PC-3 (cell line): ENCODE data around the gene TBCB. TPM values are rescaled to one million over a fixed set of nuclear protein-coding genes. Genes with fewer than 3 reads are reported as not detected.

Experiments
- ATAC-seq: fragments of 200-7000 bp; cut with Tn5 transposase; 2 replicates; pipeline ENCODE4 v1.9.1; 2020; ENCODE audit warnings: mild to moderate bottlenecking, moderate library complexity
- BruUV-seq: library from RNA; stranded (reverse); fragments of 400-500 nt; replicated peaks from 2 replicates; lab custom pipeline; 2021; lab: Mats Ljungman, UMichigan
- CTCF ChIA-PET: fragments of 300-600 bp; sonication (Branson Sonifier 250); formaldehyde crosslinking; loops from one replicate; lab custom pipeline; 2022; ENCODE audit warnings: antibody characterized with exemption; lab: Charles Lee
- POLR2A ChIA-PET: fragments of 300-600 bp; sonication (Branson Sonifier 250); formaldehyde crosslinking; loops from one replicate; lab custom pipeline; 2022; ENCODE audit warnings: antibody characterized with exemption; ENCODE audit not compliant: unreplicated experiment; lab: Charles Lee
- DNase-seq: peaks from one replicate; pipeline ENCODE4 v3.0.0-alpha.2; 2015
- H2AFZ ChIP-seq: fragments of 300-600 bp; sonication (generic); 2 replicates; pipeline ENCODE4 v1.6.0; 2016; ENCODE audit warnings: antibody characterized with exemption, low read length
- H3F3A ChIP-seq: fragments of 300-600 bp; sonication (generic); one replicate; pipeline ENCODE4 v1.6.0; 2017; ENCODE audit warnings: antibody characterized with exemption, low read length, control low read depth, mild to moderate bottlenecking; ENCODE audit not compliant: unreplicated experiment
- H3K27ac ChIP-seq: fragments of 300-600 bp; sonication (generic); 2 replicates; pipeline ENCODE4 v1.5.1; 2016; ENCODE audit warnings: mild to moderate bottlenecking, low read length
- H3K27me3 ChIP-seq: fragments of 300-600 bp; sonication (generic); 2 replicates; pipeline ENCODE4 v1.6.1; 2016; ENCODE audit warnings: low read length, mixed read lengths
- H3K36me3 ChIP-seq: fragments of 300-600 bp; sonication (generic); 2 replicates; pipeline ENCODE4 v1.6.1; 2016; ENCODE audit warnings: low read depth, mixed run types, low read length, mixed read lengths
- H3K4me1 ChIP-seq: fragments of 300-600 bp; sonication (generic); 2 replicates; pipeline ENCODE4 v1.5.1; 2016; ENCODE audit warnings: low read length; ENCODE audit not compliant: insufficient read depth
- H3K4me2 ChIP-seq: fragments of 300-600 bp; sonication (generic); 2 replicates; pipeline ENCODE4 v1.6.0; 2016; ENCODE audit warnings: low read length
- H3K4me3 ChIP-seq: fragments of 300-600 bp; sonication (generic); 2 replicates; pipeline ENCODE4 v1.5.1; 2016; ENCODE audit warnings: mild to moderate bottlenecking, low read length, mixed read lengths
- H3K79me2 ChIP-seq: fragments of 300-600 bp; sonication (generic); 2 replicates; pipeline ENCODE4 v1.6.1; 2017; ENCODE audit warnings: low read length, mixed read lengths
- H3K9ac ChIP-seq: fragments of 300-600 bp; sonication (generic); 2 replicates; pipeline ENCODE4 v1.6.0; 2016; ENCODE audit warnings: mild to moderate bottlenecking, low read length
- H3K9me2 ChIP-seq: fragments of 300-600 bp; sonication (generic); replicated peaks from 2 replicates; pipeline ENCODE4 v1.6.1; 2016; ENCODE audit warnings: mixed run types, low read length, mixed read lengths
- H3K9me3 ChIP-seq: fragments of 300-600 bp; sonication (generic); 2 replicates; pipeline ENCODE4 v1.6.1; 2016; ENCODE audit warnings: low read length, mixed read lengths
- H4K20me1 ChIP-seq: fragments of 300-600 bp; sonication (generic); 2 replicates; pipeline ENCODE4 v1.6.1; 2016; ENCODE audit warnings: low read length, mixed read lengths
- CTCF ChIP-seq: fragments of 300-600 bp; sonication (generic); conservative IDR thresholded peaks from 2 replicates; pipeline ENCODE4 v1.5.1; 2017; ENCODE audit warnings: antibody characterized with exemption, low read depth, mild to moderate bottlenecking, low read length
- EZH2 ChIP-seq: fragments of 300-600 bp; sonication (generic); IDR thresholded peaks from one replicate; pipeline ENCODE4 v1.6.1; 2017; ENCODE audit warnings: antibody characterized with exemption, mild to moderate bottlenecking, low read length; ENCODE audit not compliant: unreplicated experiment
- EZH2phosphoT487 ChIP-seq: fragments of 300-600 bp; sonication (generic); IDR thresholded peaks from 2 replicates; pipeline ENCODE4 v1.6.1; 2018; ENCODE audit warnings: mild to moderate bottlenecking, antibody characterized with exemption, low read length, borderline replicate concordance
- intact Hi-C: fragments of 100-400 bp; cut with micrococcal nuclease; formaldehyde crosslinking; loops from 2 replicates; pipeline ENCODE4 v1.9.0; 2023
- total RNA-seq: library from RNA; depleted of rRNA; stranded (reverse); fragments of >200 nt; gene quantifications from 2 replicates; pipeline ENCODE4 v1.2.3, GENCODE V29; 2014

TBCB gene
- total RNA-seq, 1 experiment from 2014 or later = 260 TPM

- Histone ChIP-seq H3K9me2 (no peaks in the 10 kb centered on the region), H3K4me3 (no peak overlapping the region), H3K79me2 (no peaks in the 10 kb centered on the region), H3K4me2 (no peak overlapping the region), H3F3A (no peaks in the 10 kb centered on the region), H3K4me1 (no peaks in the 10 kb centered on the region), H3K9ac (no peak overlapping the region), H3K9me3 (no peaks in the 10 kb centered on the region), H2AFZ (no peak overlapping the region), H3K27me3 (no peaks in the 10 kb centered on the region), H4K20me1 (no peaks in the 10 kb centered on the region), H3K27ac (no peak overlapping the region), H3K36me3 (peaks cover 4% of the 10 kb centered on the region)
- TF ChIP-seq EZH2 = no peak
- TF ChIP-seq EZH2phosphoT487 = no peak
- no peak for TF ChIP-seq CTCF
- POLR2A ChIA-PET = no interaction called here
- no TSS peak for BruUV-seq
- no peak for ATAC-seq
- CTCF ChIA-PET = no interaction called here
- DNase-seq = no peak
- intact Hi-C loops = no loop called here
These were observed 24.2 kb upstream of the TBCB start for GRCh38 chr19:36090910-36091695.

- H3K36me3 ChIP-seq = peaks cover 4% of the 10 kb centered on the region
- H3K9me3 ChIP-seq = no peaks in the 10 kb centered on the region
- no peak overlapping the region for H3K4me2 ChIP-seq
- H3K9me2 ChIP-seq = no peaks in the 10 kb centered on the region
- intact Hi-C loops = no loop called here
- no peak overlapping the region for H3K4me3 ChIP-seq
- H3K9ac ChIP-seq = no peak overlapping the region
- H2AFZ ChIP-seq = no peak overlapping the region
- ChIA-PET CTCF (no interaction called here), POLR2A (no interaction called here)
- no peak for DNase-seq
- H4K20me1 ChIP-seq = no peaks in the 10 kb centered on the region
- no peaks in the 10 kb centered on the region for H3K79me2 ChIP-seq
- BruUV-seq = no TSS peak
- no peak overlapping the region for H3K27ac ChIP-seq
- no peaks in the 10 kb centered on the region for H3F3A ChIP-seq
- ATAC-seq = no peak
- H3K27me3 ChIP-seq = no peaks in the 10 kb centered on the region
- no peaks in the 10 kb centered on the region for H3K4me1 ChIP-seq
- TF ChIP-seq CTCF (no peak), EZH2 (no peak), EZH2phosphoT487 (no peak)
These were observed 22.7 kb upstream of the TBCB start for GRCh38 chr19:36092566-36092965.

GRCh38 chr19:36093146-36093662, 22.1 kb upstream of the TBCB start:
- POLR2A ChIA-PET = no interaction called here
- H3K79me2 ChIP-seq = no peaks in the 10 kb centered on the region
- no TSS peak for BruUV-seq
- H3K9ac ChIP-seq = no peak overlapping the region
- no peaks in the 10 kb centered on the region for H3K27me3 ChIP-seq
- no peaks in the 10 kb centered on the region for H3K9me3 ChIP-seq
- H4K20me1 ChIP-seq = no peaks in the 10 kb centered on the region
- peaks cover 4% of the 10 kb centered on the region for H3K36me3 ChIP-seq
- CTCF ChIA-PET = no interaction called here
- no peak for DNase-seq
- no peak overlapping the region for H3K4me2 ChIP-seq
- H3F3A ChIP-seq = no peaks in the 10 kb centered on the region
- H3K4me3 ChIP-seq = no peak overlapping the region
- no peaks in the 10 kb centered on the region for H3K9me2 ChIP-seq
- no peak overlapping the region for H2AFZ ChIP-seq
- no peak for TF ChIP-seq EZH2phosphoT487
- no peak for TF ChIP-seq EZH2
- TF ChIP-seq CTCF = no peak
- no peak overlapping the region for H3K27ac ChIP-seq
- H3K4me1 ChIP-seq = no peaks in the 10 kb centered on the region
- ATAC-seq = no peak
- intact Hi-C loops = no loop called here
